ENCODE measurements around the gene GID8.
A peak's percentile ranks its signal among the peaks of the same experiment; 100 is the strongest.
"Not testable (repeated sequence)": the region's sequence is repeated elsewhere in the genome, so short reads cannot be mapped to it uniquely, and the experiment has no call there.

The GID8 gene

GRCh38 chr20:62918147-62918546, 19.8 kb upstream of the GID8 start:
- H3K27ac ChIP-seq: no peak overlapping the region
- no peak for DNase-seq (ENCODE audit: low spot score)
- ChIA-PET POLR2A (ENCODE audit: low non-redundant PET) (no interaction called here), CTCF (interaction anchor here (1.1 to 1.9 kb wide), 3 partner anchors 10 to 20 kb away, joined by 4 to 8 read pairs (median 8); no protein-coding TSS in a partner anchor)
- no peak for TF ChIP-seq CTCF (conservative IDR thresholded peaks at IDR 0.05; ENCODE audit: low read depth)

DNA sequence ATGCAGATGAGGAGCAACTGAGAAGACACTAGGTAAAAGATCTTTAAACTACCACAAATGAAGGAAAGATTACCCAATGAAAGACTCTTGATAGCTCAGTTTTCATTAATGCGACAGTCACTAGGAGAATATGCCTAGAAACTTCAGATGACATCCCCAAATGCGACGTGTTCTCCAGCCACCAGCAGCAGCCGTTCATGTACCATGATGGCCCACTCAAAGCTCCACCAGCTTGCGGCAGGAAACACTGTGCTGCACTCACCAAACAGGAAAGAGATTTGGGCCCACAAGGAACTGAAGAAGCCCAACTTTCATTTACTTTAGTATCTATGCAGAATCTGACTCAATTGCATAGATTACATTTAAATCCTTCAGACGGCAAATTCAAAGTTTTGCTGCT, 19.1 kb upstream of the GID8 start:
- POLR2A ChIA-PET (ENCODE audit: low non-redundant PET): no interaction called here
- no peak for TF ChIP-seq CTCF (conservative IDR thresholded peaks at IDR 0.05; ENCODE audit: low read depth)
- H3K27ac ChIP-seq: peak overlapping the region; percentile 19
- CTCF ChIA-PET: interaction anchor here (1.1 to 1.9 kb wide), 3 partner anchors 11 to 21 kb away, joined by 4 to 8 read pairs (median 8); no protein-coding TSS in a partner anchor
- DNase-seq (ENCODE audit: low spot score): no peak

- ChIA-PET CTCF (interaction anchor here (0.5 to 1.2 kb wide), 5 partner anchors 8 to 273 kb away, joined by 3 to 5 read pairs (median 4); no protein-coding TSS in a partner anchor), POLR2A (ENCODE audit: low non-redundant PET) (no interaction called here)
- peak overlapping the region; percentile 22 for H3K27ac ChIP-seq
- TF ChIP-seq CTCF (conservative IDR thresholded peaks at IDR 0.05; ENCODE audit: low read depth): no peak
- no peak for DNase-seq (ENCODE audit: low spot score)
These were observed 17.8 kb upstream of the GID8 start for GRCh38 chr20:62920039-62920645.

DNA sequence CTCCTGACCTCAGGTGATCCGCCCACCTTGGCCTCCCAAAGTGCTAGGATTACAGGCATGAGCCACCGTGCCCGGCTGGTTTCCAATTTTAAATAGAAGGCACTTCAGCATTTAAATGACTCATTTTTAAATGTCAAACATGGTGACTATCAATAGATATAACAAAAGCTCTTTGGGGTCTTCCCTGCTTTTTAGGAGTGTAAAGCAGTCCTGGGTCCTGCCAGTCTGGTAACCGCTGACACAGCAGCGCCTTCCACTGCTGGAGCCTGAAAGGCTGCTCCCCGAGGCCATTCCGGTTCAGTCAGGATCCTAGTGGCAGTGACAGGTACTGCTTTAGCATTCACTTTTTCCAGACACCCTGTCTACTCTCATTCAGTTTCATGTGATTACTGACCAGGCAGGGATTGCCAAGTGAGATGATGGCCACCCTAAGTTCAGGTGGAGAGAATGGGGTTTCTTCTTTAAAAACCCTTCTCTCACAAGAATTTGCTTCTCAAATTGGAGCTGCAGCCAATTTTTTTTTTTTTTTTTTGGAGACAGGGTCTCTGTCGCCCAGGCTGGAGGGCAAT, 16.7 kb upstream of the GID8 start:
- CTCF ChIA-PET: interaction anchor here (0.7 to 1.4 kb wide), 8 partner anchors 9 to 88 kb away, joined by 3 to 11 read pairs (median 4); no protein-coding TSS in a partner anchor
- peak; percentile 69 for DNase-seq (ENCODE audit: low spot score)
- TF ChIP-seq CTCF (conservative IDR thresholded peaks at IDR 0.05; ENCODE audit: low read depth): peak; percentile 47
- POLR2A ChIA-PET (ENCODE audit: low non-redundant PET): interaction anchor here (0.5 kb wide), 1 partner anchor 18 kb away, joined by 5 read pairs; no protein-coding TSS in a partner anchor
- H3K27ac ChIP-seq: peak overlapping the region; percentile 55

GRCh38 chr20:62922451-62922921, 15.5 kb upstream of the GID8 start:
- peak overlapping the region; percentile 85 for H3K27ac ChIP-seq
- POLR2A ChIA-PET (ENCODE audit: low non-redundant PET): no interaction called here
- DNase-seq (ENCODE audit: low spot score): no peak
- CTCF ChIA-PET: interaction anchor here (0.6 kb wide), 2 partner anchors 33 to 91 kb away, joined by 3 read pairs; no protein-coding TSS in a partner anchor
- no peak for TF ChIP-seq CTCF (conservative IDR thresholded peaks at IDR 0.05; ENCODE audit: low read depth)

- H3K27ac ChIP-seq: peak overlapping the region; percentile 85
- peak; percentile 94 for DNase-seq (ENCODE audit: low spot score)
- POLR2A ChIA-PET (ENCODE audit: low non-redundant PET): not testable (repeated sequence)
- CTCF ChIA-PET: interaction anchor here (0.6 to 1.0 kb wide), 3 partner anchors 16 to 32 kb away, joined by 3 to 8 read pairs (median 3); no protein-coding TSS in a partner anchor
These were observed 14.8 kb upstream of the GID8 start for GRCh38 chr20:62923059-62923668.

Data from RWPE1 (cell line).